HG03378 (cell line): Measurements from ENCODE around the gene LRRC75A.
"Not testable (repeated sequence)": the region's sequence is repeated elsewhere in the genome, so short reads cannot be mapped to it uniquely, and the experiment has no call there.

ENCODE experiments used
- ATAC-seq: cut with Tn5 transposase; IDR thresholded peaks from one replicate; pipeline ENCODE4 v1.9.1; 2021; ENCODE audit warnings: mild to moderate bottlenecking, moderate library complexity; ENCODE audit not compliant: unreplicated experiment

Gene LRRC75A

GRCh38 chr17:16491703-16492612, at the start of gene LRRC75A:
LRRC75A (minus strand) TSS chr17:16492193; CDS start chr17:16491990, 203 bp downstream.
- no peak for ATAC-seq

- ATAC-seq: no peak
Measured at GRCh38 chr17:16537130-16537458, 45.1 kb upstream of the LRRC75A start.

- ATAC-seq: no peak
Measured at GRCh38 chr17:16534236-16534635, 42.2 kb upstream of the LRRC75A start.

- no peak for ATAC-seq
Measured at GRCh38 chr17:16529906-16530305, 37.9 kb upstream of the LRRC75A start.

GRCh38 chr17:16527298-16527697, 35.3 kb upstream of the LRRC75A start:
- ATAC-seq: no peak

- ATAC-seq: not testable (repeated sequence)
Measured at GRCh38 chr17:16525556-16525955, 33.6 kb upstream of the LRRC75A start.

- no peak for ATAC-seq
Measured at GRCh38 chr17:16521070-16521727, 29.2 kb upstream of the LRRC75A start.

GRCh38 chr17:16519021-16519420, 27.0 kb upstream of the LRRC75A start:
- ATAC-seq: no peak

- ATAC-seq: no peak
Measured at GRCh38 chr17:16517477-16517876, 25.5 kb upstream of the LRRC75A start.

- no peak for ATAC-seq
Measured at GRCh38 chr17:16516594-16517051, 24.6 kb upstream of the LRRC75A start.

GRCh38 chr17:16515933-16516332, 23.9 kb upstream of the LRRC75A start:
- no peak for ATAC-seq

GRCh38 chr17:16513873-16514272, 21.9 kb upstream of the LRRC75A start:
- ATAC-seq: no peak

GRCh38 chr17:16512011-16512410, 20.0 kb upstream of the LRRC75A start:
- no peak for ATAC-seq

GRCh38 chr17:16511593-16511992, 19.6 kb upstream of the LRRC75A start:
- no peak for ATAC-seq

- no peak for ATAC-seq
Measured at GRCh38 chr17:16507918-16508533, 16.0 kb upstream of the LRRC75A start.

- no peak for ATAC-seq
Measured at GRCh38 chr17:16506188-16506587, 14.2 kb upstream of the LRRC75A start.

GRCh38 chr17:16504984-16505383, 13.0 kb upstream of the LRRC75A start:
- ATAC-seq: no peak

- ATAC-seq: no peak
Measured at GRCh38 chr17:16496820-16497489, 5.0 kb upstream of the LRRC75A start.

GRCh38 chr17:16495980-16496819, 4.2 kb upstream of the LRRC75A start:
- ATAC-seq: no peak

GRCh38 chr17:16495561-16495960, 3.6 kb upstream of the LRRC75A start:
- no peak for ATAC-seq
